ENCODE results near the gene DOCK2.
"Not testable (repeated sequence)": the region's sequence is repeated elsewhere in the genome, so short reads cannot be mapped to it uniquely, and the experiment has no call there.

DOCK2 gene

DNA sequence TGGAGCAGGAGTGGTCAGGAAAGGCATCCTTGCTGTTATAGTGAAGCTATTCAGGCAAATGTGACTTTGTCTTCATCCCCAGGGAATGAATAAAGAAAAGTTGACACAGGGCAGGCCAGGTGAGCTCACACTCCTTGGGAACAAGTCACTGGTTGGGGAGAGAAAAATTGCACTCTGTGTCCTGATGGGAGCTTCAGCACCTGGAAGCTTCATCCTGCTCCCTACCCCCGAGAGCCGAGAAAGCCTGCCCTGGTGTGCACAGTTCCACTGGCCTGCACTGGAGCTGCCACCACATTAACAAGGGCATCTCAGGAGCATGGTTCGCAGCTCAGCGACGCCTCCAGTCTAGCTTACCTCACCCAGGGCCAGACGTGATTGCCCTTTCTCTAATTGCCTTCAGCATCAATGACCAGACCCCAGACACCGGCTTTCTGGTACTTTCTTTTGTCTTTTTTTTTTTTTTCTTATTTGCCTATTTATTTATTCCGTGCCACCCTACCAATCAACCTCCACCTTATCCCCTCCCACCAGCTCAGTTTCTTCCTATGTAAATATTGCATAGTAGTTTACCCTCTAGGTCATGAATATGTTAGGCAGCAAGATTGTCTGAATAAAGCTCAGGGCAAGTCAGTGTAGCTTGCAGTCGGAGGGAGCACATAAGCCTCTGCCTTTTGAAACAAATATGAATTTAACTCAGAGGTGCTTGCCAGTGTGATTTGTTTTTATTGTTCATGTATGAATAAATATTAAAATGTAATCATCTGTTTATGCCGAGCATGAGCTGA lies 87.4 kb downstream of the DOCK2 start:
- POLR2A ChIA-PET (ENCODE audit: low non-redundant PET), result no interaction called here
- no peak overlapping the region for H3K27ac ChIP-seq
- CTCF ChIA-PET, result interaction anchor here (0.6 kb wide), 3 partner anchors 65 to 579 kb away, joined by 3 to 4 read pairs (median 3); no protein-coding TSS in a partner anchor
- no peak for DNase-seq (ENCODE audit: low spot score)
- TF ChIP-seq, protein P1, sequence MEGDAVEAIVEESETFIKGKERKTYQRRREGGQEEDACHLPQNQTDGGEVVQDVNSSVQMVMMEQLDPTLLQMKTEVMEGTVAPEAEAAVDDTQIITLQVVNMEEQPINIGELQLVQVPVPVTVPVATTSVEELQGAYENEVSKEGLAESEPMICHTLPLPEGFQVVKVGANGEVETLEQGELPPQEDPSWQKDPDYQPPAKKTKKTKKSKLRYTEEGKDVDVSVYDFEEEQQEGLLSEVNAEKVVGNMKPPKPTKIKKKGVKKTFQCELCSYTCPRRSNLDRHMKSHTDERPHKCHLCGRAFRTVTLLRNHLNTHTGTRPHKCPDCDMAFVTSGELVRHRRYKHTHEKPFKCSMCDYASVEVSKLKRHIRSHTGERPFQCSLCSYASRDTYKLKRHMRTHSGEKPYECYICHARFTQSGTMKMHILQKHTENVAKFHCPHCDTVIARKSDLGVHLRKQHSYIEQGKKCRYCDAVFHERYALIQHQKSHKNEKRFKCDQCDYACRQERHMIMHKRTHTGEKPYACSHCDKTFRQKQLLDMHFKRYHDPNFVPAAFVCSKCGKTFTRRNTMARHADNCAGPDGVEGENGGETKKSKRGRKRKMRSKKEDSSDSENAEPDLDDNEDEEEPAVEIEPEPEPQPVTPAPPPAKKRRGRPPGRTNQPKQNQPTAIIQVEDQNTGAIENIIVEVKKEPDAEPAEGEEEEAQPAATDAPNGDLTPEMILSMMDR (conservative IDR thresholded peaks at IDR 0.05; ENCODE audit: low read depth), result no peak

DNA sequence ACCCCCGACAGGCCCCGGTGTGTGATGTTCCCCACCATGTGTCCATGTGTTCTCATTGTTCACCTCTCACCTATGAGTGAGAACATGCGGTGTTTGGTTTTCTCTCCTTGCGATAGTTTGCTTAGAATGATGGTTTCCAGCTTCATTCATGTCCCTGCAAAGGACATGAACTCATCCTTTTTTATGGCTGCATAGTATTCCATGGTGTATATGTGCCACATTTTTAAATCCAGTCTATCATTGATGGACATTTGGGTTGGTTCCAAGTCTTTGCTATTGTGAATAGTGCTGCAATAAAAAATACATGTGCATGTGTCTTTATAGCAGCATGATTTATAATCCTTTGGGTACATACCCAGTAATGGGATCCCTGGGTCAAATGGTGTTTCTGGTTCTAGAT lies 88.6 kb downstream of the DOCK2 start:
- POLR2A ChIA-PET (ENCODE audit: low non-redundant PET); H3K27ac ChIP-seq; DNase-seq (ENCODE audit: low spot score); CTCF ChIA-PET: not testable (repeated sequence)

DNA sequence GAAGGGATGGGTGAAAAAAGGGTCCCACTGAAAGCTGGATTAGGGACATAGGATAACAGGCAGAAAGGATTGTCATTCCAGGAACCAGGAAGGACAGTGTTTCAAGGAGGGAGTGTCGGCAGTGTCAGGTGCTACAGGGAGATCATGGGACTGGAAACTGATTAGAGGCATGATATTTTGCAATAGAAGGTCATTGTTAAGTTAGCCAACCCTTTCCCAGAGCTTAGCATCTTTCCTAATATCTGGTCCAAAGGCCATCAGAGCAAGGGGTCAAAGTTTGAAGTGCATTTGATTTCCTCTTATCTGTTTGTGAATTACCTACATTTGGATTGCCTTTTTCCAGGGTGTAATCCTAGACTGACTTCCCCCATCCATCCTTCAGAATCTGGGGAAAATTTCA lies 91.3 kb downstream of the DOCK2 start:
- no peak overlapping the region for H3K27ac ChIP-seq
- DNase-seq (ENCODE audit: low spot score), result no peak
- TF ChIP-seq, protein P1 (conservative IDR thresholded peaks at IDR 0.05; ENCODE audit: low read depth), result no peak
- ChIA-PET CTCF (interaction anchor here (0.6 kb wide), 1 partner anchor 967 kb away, joined by 4 read pairs; no protein-coding TSS in a partner anchor), POLR2A (ENCODE audit: low non-redundant PET) (no interaction called here)

DNA sequence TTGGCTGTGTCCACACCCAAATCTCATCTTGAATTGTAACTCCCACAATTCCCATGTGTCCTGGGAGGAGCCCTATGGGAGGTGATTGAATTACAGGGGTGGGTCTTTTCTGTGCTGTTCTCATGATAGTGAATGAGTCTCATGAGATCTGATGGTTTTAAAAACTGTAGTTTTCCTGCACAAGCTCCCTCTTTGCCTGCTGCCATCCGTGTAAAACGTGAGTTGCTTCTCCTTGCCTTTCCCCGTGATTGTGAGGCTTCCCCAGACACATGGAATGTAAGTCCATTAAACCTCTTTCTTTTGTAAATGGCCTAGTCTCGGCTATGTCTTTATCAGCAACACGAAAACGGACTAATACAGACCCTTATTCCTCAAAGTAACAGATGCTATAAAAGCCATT lies 94.1 kb downstream of the DOCK2 start:
- ChIA-PET CTCF (no interaction called here), POLR2A (ENCODE audit: low non-redundant PET) (no interaction called here)
- DNase-seq (ENCODE audit: low spot score), result no peak
- TF ChIP-seq, protein P1 (conservative IDR thresholded peaks at IDR 0.05; ENCODE audit: low read depth), result no peak
- H3K27ac ChIP-seq, result no peak overlapping the region

DNA sequence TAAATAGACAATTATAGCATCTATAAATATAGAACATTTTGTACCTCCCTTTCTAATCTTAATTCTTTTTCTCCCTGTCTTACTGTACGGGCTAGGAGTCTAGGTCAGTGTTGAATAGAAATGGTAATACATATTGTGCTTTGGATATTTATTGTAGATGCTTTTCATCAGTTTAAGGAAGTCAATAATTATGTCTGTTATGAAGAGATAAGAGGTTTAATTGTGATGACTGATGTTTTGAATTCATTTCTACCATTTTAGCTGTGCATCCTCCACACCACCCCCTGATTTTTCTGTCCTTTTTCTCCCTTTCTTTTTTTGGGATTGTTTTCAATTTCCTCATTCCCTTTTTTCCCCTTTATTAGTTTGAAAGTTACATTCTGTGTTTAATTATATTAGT lies 95.8 kb downstream of the DOCK2 start:
- POLR2A ChIA-PET (ENCODE audit: low non-redundant PET), result no interaction called here
- no peak overlapping the region for H3K27ac ChIP-seq
- no peak for DNase-seq (ENCODE audit: low spot score)
- CTCF ChIA-PET, result interaction anchor here (0.6 to 1.2 kb wide), 2 partner anchors 30 to 247 kb away, joined by 3 read pairs; partner anchors contain the start of gene INSYN2B
- TF ChIP-seq, protein P1 (conservative IDR thresholded peaks at IDR 0.05; ENCODE audit: low read depth), result no peak

DNA sequence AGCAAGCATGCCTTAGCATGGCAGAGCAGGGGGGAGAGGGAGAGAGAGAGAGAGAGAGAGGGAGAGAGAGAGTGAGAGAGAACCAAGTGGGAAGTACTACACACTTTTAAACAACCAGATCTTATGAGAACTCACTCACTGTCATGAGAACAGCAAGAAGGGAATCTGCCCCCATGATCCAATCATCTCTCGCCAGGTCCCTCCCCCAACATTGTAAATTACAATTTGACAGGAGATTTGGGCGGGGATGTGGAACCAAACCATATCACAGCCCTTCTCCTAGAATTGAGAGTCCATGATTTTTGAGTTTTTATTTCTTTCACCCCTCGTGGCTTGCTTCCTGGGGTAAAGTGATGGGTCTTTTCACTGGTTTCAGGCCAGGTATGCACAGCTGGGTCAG lies 98.8 kb downstream of the DOCK2 start:
- H3K27ac ChIP-seq, result no peak overlapping the region
- ChIA-PET POLR2A (ENCODE audit: low non-redundant PET) (no interaction called here), CTCF (interaction anchor here (0.6 kb wide), 1 partner anchor 425 kb away, joined by 3 read pairs; no protein-coding TSS in a partner anchor)
- TF ChIP-seq, protein P1 (conservative IDR thresholded peaks at IDR 0.05; ENCODE audit: low read depth), result no peak
- DNase-seq (ENCODE audit: low spot score), result no peak

DNA sequence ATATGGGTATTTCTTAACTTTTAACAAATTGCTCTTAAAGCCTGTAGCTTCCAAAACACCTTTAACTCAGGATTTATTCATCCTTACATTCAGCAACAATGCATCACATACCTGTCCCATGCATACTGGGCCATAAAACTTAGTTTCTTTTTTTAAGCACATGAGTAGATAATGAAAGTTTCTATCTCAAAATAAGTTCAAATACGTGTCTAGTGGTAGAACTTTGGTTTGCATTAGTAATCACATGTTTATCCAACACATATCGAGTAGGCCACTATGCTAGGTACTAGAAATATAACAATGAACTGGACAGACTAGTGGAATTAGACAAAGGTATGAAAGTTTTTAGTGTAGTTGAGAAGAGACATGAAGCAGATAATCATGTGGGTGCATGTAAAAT lies 99.6 kb downstream of the DOCK2 start:
- ChIA-PET CTCF (no interaction called here), POLR2A (ENCODE audit: low non-redundant PET) (no interaction called here)
- no peak overlapping the region for H3K27ac ChIP-seq
- TF ChIP-seq, protein P1 (conservative IDR thresholded peaks at IDR 0.05; ENCODE audit: low read depth), result no peak
- no peak for DNase-seq (ENCODE audit: low spot score)
